HG03066 (cell line): ENCODE data around the gene MAPKAP1.
"Not testable (repeated sequence)": the region's sequence is repeated elsewhere in the genome, so short reads cannot be mapped to it uniquely, and the experiment has no call there.

Experiments used
- ATAC-seq: cut with Tn5 transposase; IDR thresholded peaks from one replicate; pipeline ENCODE4 v1.9.1; 2021; ENCODE audit warnings: low read depth; ENCODE audit not compliant: unreplicated experiment

MAPKAP1 gene

DNA sequence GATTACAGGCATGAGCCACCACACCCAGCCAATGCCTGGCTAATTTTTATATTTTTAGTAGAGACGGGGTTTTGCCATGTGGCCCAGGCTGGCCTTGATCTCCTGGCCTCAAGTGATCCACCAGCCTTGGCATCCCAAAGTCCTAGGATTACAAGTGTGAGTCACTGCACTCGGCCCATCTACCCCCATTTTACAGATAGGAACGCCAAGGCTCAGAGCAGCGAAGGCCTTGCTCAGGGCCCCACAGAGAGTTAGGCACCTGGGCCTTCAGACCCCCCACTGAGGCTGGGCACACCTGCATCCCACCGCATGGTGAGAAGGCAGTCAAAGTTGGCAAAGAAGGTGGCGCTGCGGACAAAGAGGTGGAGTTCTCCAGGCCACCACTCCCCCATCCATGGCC is 302.3 kb downstream of the MAPKAP1 start:
- ATAC-seq = no peak

DNA sequence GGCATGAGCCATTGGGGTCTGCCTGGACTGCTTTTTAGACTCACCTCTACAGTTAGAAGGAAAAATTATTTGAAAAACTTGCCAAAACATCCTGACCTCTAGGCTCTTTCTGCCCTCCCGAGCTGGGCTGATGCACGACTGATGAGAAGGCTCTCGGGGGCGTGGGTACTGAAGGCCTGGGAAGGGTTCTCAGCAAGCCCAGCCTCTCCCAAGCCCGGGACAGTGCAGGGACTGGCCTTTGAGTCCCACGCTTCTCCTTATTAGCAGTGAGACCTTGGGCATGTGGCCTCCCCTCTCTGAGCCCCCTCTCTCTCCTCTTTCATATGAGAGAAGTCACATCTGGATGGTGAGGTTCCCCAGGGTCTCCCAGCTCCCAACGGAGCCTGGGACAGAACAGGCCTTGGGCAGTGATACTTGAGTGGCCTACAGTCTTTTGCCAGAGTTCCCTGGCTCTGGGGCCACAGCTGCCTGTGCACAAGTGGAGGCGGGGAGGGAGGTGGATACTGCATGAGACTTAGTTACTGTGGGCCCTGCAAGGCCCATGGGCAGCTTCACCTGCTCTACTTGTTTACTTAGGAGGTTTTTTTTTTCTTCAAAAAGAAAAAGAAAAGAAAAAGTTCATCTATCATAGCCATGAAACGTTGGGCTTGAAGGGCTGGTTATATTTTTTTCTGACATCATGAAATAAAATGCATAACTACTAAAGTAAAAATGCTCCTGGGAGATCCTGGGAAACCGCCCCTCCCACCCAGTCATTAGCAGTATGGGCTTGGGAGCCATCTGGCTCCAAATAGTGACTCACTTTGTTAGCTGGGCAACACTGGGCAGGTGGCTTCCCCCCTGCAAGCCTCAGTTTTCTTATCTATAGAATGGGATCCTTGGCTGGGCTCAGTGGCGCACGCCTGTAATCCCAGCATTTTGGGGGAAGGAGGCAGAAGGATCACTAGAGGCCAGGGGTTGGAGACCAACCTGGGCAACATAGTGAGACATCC is 306.0 kb downstream of the MAPKAP1 start:
- no peak for ATAC-seq

DNA sequence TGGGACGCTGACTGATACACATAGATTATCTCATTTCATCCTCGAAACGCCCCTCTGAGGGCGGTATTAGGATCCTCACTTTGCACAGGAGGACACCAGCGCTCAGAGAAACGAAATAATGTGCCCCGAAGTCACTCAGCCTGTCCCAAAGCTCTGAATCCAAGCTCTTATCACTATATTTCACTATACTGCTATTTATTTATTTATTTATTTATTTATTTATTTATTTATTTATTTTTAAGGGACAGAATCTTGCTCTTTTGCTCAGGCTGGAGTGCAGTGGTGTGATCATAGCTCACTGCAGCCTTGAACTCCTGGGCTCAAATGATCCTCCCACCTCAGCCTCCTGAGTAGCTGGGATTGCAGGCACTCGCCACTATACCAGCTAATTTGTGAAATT is 306.8 kb downstream of the MAPKAP1 start:
- ATAC-seq = not testable (repeated sequence)

DNA sequence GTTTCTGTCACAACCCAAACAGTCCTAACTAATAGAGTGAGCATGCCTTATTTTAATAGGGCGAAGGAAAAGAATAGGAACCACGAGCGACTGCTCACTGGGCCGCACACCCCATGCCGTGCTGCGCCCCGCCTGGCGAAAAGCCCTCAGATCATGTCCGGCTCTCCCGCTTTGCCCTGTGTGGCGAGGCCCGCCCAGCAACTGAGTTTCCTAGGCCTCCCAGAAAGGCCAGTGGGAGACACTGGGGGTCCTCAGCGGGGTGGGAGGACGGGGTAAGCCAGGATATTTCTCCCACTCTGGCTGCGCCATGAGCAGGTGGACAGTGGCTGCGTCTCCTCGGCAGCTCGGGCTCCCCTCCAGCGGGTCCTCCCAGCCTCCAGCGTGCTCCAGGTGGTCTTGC is 307.3 kb downstream of the MAPKAP1 start:
- no peak for ATAC-seq

DNA sequence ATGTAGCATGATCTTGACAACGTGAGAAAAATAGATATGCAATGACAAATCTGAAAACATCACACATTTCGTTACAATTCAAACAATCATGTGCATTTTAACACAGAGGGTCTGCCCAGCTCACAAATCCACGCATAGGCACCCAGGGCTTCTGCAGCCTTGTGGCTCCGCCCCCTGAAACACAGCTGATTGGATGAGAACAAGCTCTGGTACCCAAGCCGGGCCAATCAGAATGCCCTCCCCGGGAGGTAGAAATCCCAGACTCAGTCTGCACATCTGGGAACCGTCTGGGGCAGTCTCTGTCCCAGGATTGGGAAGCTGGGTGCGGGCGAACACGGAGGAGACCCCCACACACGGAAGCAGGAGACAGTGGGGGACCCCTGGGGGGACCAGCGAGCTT is 307.8 kb downstream of the MAPKAP1 start:
- ATAC-seq = no peak

DNA sequence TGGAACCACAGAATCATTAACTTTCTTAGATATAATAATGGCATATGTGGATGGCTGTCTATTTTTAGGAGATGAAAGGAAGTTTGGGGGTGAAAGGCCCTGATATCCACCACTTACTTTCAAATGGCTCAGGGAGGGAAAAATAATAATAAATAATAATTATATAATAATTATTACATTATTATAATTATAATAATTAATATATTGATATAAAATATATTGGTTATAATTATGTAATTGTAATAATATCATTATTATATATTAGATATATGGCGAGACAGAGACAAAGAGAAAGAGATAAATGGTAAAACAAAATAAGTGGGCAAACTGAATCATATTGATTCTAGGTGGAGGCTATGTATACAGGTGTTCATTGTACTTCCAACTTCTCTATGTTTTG is 308.8 kb downstream of the MAPKAP1 start:
- ATAC-seq = no peak

DNA sequence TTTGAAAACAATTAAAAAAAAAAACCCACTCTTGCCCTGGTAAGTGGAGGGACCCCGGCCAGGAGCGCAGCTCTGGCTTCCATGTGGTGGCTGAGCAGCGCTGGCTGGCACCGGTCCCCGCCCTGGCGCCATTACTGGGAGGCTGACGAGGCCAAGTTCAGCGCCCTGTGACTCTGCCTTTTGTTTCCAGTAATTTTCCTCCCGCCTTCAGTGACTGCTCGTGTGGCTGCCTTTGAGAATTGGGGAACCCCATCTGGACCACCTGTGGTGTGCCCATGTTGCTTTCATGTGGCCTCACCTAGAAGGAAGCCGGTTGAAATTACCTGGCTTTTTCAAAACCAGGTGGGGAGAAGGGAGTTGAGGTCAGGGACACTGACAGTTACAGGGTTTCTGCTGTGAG is 309.3 kb downstream of the MAPKAP1 start:
- no peak for ATAC-seq

DNA sequence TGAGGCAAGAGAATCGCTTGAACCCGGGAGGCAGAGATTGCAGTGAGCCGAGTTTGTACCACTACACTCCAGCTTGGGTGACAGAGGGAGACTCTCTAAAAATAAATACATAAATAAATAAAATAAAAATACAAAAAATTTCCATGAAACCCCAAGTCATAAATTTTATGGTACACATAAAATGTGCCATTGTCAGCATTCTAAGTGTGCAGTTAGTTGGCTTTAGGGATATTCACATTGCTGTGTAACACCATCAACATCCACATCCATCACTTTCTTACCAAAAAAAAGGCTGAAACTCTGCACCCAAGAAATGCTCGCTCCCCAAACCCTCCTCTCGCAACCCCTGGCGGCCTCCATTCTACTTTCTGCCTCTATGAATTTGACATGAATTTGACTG is 310.2 kb downstream of the MAPKAP1 start:
- ATAC-seq = no peak

DNA sequence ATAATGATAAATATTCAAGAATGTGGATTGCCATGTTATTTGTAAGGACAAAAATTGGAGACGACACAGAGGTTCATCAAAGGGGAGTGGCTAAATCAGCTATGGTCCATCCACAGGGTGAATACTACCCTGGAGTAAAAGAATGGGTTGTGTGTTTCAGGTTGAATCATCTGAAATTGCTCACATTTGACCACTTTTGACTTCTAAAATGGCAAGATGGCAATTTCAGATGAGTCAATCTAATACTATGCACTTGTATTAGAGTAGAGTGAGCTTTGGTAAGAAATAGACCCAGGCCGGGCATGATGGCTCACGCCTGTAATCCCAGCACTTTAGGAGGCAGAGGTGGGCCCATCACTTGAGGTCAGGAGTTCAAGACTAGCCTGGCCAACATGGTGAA is 313.6 kb downstream of the MAPKAP1 start:
- ATAC-seq = no peak

DNA sequence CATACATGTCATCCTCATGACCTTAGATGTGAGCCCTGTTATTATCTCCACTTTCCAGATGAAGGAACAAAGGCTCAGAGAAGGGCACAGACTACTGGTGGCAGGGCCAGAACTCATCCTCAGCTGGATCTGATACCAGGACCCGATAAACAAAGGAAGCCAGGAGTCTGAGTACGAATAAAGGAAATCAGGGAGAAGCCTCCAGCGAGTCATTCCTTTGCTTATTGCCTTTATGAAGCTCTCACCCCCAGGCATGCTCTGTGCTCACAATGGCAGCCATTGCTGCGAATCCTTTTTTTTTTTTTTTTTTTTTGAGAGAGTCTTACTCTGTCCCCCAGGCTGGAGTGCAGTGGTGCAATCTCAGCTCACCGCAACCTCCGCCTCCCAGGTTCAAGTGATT is 315.3 kb downstream of the MAPKAP1 start:
- ATAC-seq = no peak

DNA sequence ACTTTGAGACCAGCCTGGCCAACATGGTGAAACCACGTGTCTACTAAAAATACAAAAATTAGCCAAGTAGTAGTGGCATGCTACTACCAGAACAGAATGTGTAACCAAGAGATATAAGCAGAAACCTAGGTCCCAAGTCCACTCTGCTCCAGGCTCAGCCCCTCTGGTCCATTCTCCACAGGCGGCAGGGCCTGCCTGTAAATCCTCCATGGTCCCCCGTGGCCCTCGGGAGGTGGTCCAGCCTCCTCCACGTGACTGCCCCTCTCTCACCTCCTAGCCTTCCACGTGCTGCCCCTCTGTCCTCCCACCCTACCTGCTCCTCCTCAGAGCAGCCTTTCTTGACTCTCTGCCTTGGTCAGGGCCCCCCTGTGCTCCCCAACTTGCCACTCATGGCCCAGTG is 318.0 kb downstream of the MAPKAP1 start:
- ATAC-seq = no peak

DNA sequence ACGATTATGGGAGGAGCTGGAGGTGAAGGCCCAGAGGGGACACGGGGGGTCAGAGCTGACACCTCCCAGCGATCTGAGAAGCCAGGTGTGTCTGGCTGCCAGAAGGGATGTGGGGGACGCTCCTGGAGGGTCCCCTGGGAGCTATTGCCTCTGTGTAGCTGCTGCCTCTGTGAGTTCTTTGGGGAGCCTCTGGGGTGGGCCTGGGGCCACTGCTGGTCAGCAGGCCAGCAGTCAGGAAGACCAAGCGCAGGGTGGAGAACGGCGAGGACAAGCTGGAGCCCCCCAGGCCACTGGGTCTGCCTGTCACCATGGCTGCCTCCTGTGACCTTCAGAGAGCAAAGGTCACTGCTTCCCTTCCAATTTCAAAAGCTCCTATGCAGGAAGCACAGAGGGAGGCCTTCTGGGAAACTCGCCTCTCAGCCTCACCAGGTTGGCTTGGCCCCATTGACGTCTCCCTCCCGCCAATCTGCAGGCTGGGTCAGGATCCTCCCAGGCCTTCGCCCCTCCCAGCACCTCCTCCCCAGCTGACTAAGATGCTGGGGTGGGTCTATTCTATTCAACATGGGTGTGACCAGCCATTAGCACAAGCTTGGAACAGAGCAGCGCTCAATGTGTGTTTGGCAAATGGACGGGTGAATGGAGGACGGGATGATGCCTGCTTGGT is 319.0 kb downstream of the MAPKAP1 start:
- no peak for ATAC-seq
